Stimulated activated CD4-positive, alpha-beta T cell treated with anti-CD3 and anti-CD28 coated beads, Interleukin-1b, Interleukin-23, amount 100 ng/mL, for 24 hours (primary cell): ENCODE results near the gene ADAMTS2.

Experiments
- DNase-seq, 4 experiments: peaks; one replicate each; pipeline ENCODE4 v3.0.0-alpha.2; 2020; ENCODE audit warnings: low read depth in 4 of 4, low spot score in 1 of 4

Gene ADAMTS2

DNA sequence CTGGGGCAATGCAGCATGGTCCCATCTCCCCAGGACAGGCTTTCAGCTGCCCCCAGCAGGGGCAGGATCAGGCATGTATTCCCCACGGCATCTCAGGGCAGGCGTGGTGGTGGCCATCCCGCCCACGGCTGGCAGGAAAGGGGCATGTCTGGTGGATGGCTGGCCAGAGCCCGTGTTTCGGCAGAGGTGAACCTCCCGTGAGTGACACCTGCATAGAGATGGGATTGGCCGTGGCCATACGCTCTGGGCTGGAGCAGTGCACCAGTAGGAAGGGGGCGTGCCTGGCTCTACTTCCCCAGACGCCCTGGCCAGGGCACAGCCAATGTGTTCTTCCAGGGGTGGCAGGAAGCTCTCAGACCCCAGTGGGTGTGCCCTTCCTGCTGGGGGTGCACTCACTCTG lies 146.0 kb downstream of the ADAMTS2 start:
- DNase-seq = no peak

- no peak for DNase-seq
Measured at GRCh38 chr5:179198825-179199224, 146.4 kb downstream of the ADAMTS2 start.

- no peak for DNase-seq
Measured at GRCh38 chr5:179196405-179197079, 148.7 kb downstream of the ADAMTS2 start.

GRCh38 chr5:179195561-179196404 lies 149.5 kb downstream of the ADAMTS2 start:
- no peak for DNase-seq

GRCh38 chr5:179194941-179195381 lies 150.3 kb downstream of the ADAMTS2 start:
- DNase-seq = no peak

- DNase-seq = no peak
Measured at GRCh38 chr5:179194201-179194910, 150.9 kb downstream of the ADAMTS2 start.

- DNase-seq = no peak
Measured at GRCh38 chr5:179193746-179194145, 151.5 kb downstream of the ADAMTS2 start.

GRCh38 chr5:179192891-179193470 lies 152.3 kb downstream of the ADAMTS2 start:
- no peak for DNase-seq

GRCh38 chr5:179192185-179192890 lies 152.9 kb downstream of the ADAMTS2 start:
- DNase-seq = no peak

GRCh38 chr5:179191506-179192184 lies 153.6 kb downstream of the ADAMTS2 start:
- no peak for DNase-seq

DNA sequence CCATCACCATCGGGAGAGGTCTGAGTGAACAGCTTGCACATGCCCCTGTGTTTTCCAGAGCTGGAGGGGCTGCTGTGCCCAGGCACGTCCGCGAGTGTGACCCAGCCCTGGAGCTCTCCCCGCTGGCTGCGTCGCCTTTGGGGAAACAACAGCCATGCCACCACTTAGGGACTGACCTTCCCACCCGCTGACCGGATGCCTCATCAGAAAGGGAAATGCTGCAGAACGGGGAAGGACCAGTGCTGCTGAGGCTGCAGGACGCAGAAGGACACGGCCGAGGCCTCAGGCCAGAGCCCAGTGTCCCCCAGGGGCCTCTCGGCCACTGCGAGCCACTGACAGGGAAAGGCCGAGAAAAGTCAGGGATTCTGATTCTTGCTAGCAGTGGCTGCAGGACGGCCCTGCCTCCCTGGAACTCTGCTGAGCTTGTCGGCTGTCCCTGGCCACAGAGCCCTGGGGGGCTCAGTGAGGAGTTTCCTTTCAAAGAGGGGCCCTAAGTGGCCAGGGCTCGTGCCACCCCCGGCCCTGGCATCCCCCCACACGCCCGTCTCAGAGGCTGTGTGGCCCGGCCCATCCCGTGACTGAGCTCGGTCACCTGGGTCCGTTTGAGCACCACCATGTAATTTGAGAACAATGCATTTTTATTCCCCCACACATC lies 154.3 kb downstream of the ADAMTS2 start:
- DNase-seq = no peak

- no peak for DNase-seq
Measured at GRCh38 chr5:179188636-179189035, 156.6 kb downstream of the ADAMTS2 start.

DNA sequence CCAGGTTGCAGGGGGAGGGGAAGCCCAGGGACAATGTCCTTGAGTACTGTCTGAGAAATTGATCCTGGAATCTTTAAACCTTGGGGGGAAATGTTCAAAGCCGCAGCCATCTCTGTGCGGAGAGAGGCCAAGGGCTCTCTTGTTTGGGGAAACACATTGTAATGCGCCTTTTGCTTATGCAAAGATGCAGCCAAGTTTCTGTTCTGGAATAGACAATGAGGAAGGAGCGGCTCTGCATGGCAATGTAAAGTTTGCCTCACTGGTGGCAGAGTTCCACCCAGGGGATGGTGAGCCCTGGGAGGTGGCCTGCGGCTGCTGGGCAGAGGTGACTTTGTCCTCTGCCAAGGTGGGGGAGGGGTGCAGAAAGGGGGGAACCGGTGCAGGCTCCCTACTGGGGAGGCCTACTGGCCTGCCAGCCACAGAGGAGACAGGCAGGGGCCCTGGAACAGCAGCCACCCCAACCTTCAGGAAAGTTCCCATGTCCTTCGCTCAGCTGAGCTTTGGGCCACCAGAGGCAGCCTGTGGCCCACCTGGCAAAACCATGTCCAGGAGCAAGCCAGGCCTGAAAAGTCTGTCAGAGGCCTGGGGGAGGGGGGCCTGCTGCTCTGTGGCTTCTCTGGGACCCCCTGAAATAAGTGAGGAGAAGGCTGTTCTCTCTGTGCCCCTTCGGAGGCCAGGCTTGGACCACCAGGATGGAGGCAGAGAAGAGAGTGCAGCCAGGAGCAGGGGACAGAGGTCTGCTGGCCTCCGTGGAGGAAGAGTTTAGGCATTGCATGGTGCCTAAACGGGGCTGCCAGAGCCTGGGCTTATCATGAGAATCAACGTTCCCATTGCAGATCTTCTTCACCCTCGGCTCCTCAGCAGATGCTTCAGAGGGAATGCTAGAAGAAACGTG lies 157.3 kb downstream of the ADAMTS2 start:
- no peak for DNase-seq

- DNase-seq = no peak
Measured at GRCh38 chr5:179187229-179187678, 158.0 kb downstream of the ADAMTS2 start.

DNA sequence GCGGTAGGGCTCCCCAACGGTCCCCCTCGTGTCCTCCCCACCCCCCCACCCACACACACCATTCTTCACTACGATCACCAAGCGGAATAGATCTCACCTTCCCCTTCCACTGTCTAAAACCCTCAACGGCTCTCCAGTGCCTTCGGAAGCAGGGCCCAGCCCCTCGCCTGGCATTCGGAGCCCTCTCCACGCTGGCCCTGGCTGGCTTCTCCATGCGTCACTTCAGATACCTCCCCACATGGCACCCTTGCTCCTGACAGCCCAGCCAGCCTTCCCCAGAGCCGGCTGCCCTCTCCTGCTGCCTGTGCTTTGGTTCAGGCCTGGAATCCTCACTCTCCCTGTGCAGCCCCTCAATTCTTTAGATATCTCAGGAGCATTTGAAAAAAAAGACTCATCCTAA lies 158.5 kb downstream of the ADAMTS2 start:
- no peak for DNase-seq

GRCh38 chr5:179185941-179186411 lies 159.3 kb downstream of the ADAMTS2 start:
- no peak for DNase-seq

- no peak for DNase-seq
Measured at GRCh38 chr5:179185256-179185940, 159.9 kb downstream of the ADAMTS2 start.

GRCh38 chr5:179184521-179185050 lies 160.7 kb downstream of the ADAMTS2 start:
- DNase-seq = no peak
